ENCODE data around the gene SYNPO.

The SYNPO gene

DNA sequence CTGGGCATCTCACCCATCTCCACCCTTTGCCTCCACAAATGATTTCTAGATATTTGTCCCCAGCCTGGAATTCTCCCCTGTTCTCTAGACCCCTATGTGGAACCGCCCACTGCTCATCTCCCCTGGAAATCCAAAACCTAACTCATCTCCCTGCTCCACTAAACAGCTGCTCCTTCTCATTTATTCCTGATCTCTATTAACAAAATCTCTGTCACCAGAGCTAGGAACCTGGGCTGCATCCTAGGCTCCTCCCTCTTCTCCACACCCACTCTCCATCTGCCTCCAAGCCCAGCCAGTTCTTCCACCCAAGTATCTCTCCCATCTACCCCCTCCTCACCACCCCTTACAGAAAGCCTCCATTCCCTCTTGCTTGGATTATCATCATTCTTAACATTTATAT lies 24.0 kb upstream of the SYNPO start:
- no peak for DNase-seq (ENCODE audit: extremely low spot score)
- ChIA-PET CTCF (interaction anchor here (1.4 kb wide), 1 partner anchor 10 kb away, joined by 5 read pairs; no protein-coding TSS in a partner anchor), POLR2A (no interaction called here)
- TF ChIP-seq, protein P1, sequence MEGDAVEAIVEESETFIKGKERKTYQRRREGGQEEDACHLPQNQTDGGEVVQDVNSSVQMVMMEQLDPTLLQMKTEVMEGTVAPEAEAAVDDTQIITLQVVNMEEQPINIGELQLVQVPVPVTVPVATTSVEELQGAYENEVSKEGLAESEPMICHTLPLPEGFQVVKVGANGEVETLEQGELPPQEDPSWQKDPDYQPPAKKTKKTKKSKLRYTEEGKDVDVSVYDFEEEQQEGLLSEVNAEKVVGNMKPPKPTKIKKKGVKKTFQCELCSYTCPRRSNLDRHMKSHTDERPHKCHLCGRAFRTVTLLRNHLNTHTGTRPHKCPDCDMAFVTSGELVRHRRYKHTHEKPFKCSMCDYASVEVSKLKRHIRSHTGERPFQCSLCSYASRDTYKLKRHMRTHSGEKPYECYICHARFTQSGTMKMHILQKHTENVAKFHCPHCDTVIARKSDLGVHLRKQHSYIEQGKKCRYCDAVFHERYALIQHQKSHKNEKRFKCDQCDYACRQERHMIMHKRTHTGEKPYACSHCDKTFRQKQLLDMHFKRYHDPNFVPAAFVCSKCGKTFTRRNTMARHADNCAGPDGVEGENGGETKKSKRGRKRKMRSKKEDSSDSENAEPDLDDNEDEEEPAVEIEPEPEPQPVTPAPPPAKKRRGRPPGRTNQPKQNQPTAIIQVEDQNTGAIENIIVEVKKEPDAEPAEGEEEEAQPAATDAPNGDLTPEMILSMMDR (IDR thresholded peaks at IDR 0.05; ENCODE audit: control extremely low read depth, extremely low read depth, low read depth, missing control alignments): no peak

DNA sequence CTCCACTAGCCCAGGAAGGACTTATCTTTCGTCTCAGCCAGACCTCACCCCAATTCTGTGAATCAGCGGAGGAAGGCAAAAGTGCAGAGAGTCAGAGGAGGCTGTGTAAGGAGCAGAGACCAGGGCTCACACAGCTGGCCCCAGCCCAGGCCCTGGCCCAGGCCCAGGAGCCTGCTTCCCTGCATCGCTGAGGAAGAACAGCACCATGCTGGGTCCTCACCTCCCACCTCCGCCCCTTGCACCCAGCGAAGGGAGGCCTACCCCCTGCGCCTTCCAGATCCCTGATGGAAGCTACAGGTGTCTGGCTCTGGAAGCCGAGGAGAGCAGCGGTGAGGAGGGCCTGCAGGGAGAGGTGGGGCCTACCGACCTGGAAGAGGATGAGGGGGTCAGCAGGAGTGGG lies 22.3 kb upstream of the SYNPO start:
- POLR2A ChIA-PET: no interaction called here
- CTCF ChIA-PET: interaction anchor here (0.7 to 0.8 kb wide), 2 partner anchors 38 to 73 kb away, joined by 3 read pairs; no protein-coding TSS in a partner anchor
- DNase-seq (ENCODE audit: extremely low spot score): no peak
- TF ChIP-seq, protein P1 (IDR thresholded peaks at IDR 0.05; ENCODE audit: control extremely low read depth, extremely low read depth, low read depth, missing control alignments): no peak

DNA sequence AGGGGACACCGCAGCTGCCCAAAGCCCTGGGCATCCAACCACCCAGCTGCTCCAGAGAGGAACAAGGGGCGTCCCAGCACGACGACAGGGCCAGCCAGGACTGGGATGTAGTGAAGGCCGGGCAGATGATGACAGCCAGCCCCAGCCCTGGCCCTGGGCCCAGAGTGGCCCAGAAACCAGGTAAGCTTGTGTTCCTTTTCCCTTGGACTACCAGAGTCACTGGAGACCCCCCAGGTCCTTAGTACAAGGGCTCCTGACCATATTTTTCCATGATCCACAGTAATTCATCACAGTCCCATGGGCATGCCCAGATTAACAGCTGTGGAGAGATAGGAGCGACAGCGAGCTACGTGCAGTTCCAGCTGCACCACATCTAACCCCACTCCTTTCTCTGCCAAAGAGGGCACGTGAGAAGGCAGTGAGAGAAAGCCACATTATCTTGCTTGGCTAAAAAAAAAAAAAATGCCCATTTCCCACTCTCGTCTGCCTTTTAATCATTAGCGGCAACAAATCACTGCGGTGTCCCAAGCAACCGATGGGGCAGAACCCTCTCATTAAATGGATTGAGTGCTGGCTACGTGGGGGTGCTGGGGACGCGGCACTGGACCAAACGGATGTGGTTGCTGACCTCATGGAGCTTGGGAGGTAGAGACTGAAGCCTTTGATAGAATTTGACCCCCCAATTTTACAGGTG lies 21.7 kb upstream of the SYNPO start:
- ChIA-PET POLR2A (no interaction called here), CTCF (interaction anchor here (0.8 to 1.7 kb wide), 3 partner anchors 13 to 57 kb away, joined by 3 to 5 read pairs (median 3); no protein-coding TSS in a partner anchor)
- TF ChIP-seq, protein P1 (IDR thresholded peaks at IDR 0.05; ENCODE audit: control extremely low read depth, extremely low read depth, low read depth, missing control alignments): no peak
- DNase-seq (ENCODE audit: extremely low spot score): no peak

DNA sequence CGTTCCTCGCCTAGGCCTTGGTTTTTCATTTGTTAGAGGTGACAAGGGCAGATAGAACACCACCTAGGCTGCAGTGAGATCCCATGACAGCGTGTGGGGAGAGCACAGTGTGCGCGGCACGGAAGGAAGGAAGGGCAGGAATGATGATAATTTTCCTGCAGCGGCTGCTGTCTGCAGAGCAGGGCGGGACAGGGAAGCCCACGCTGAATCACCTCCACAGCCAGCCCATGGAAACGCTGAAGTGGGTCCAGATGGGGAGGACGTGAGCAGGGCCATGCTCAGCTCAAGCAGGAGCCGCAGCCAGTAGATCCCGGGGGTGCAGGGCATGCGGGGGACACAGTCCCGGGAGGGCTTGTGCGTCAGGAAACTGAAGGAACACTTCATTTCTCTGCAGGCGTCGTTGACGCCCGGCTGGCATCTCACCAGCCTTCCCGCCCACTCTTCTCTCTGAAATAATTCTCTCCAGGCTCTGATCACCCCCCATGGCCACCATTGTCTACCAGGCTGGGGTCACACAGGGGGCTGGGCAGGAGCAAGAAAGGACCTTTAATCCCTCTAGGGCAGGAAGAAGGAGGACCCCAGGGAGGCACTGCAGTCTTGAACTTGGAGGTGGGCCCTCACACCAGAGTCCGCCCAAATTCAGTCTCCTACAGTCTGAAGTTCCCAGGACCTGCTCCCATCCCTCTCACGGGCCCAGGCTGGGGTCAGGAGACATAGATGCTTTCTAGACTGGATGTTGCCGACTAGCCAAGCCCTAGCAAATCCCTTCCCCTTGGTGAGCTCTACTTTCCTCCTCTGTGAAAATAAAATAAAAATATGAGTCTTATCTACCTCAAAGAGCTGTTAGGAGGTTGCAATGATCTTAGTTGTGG lies 20.9 kb upstream of the SYNPO start:
- CTCF ChIA-PET: interaction anchor here (0.8 to 1.7 kb wide), 4 partner anchors 13 to 75 kb away, joined by 3 to 5 read pairs (median 4); no protein-coding TSS in a partner anchor
- TF ChIP-seq, protein P1 (IDR thresholded peaks at IDR 0.05; ENCODE audit: control extremely low read depth, extremely low read depth, low read depth, missing control alignments): no peak
- DNase-seq (ENCODE audit: extremely low spot score): no peak
- POLR2A ChIA-PET: no interaction called here

DNA sequence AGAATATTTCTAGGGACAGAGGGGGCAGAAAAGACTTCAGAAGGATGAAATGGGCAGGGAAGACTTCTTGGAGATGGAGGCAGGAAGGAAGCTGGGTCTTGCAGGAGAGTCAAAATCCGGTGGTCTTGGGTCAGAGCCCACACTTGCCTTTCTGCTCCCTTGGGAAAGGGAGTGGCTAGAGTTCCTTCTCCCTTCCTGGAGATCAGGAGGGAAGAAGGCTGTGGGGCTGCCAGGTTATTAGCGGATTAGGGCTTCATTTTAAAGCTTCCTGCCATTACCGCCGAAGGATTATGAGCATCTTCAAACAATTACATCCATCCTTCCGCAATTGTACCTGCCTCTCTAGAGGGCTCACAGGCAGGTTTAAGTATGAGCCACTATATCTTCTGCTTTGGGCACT lies 19.2 kb upstream of the SYNPO start:
- POLR2A ChIA-PET: interaction anchor here (0.5 kb wide), 1 partner anchor 593 kb away, joined by 5 read pairs; no protein-coding TSS in a partner anchor

DNA sequence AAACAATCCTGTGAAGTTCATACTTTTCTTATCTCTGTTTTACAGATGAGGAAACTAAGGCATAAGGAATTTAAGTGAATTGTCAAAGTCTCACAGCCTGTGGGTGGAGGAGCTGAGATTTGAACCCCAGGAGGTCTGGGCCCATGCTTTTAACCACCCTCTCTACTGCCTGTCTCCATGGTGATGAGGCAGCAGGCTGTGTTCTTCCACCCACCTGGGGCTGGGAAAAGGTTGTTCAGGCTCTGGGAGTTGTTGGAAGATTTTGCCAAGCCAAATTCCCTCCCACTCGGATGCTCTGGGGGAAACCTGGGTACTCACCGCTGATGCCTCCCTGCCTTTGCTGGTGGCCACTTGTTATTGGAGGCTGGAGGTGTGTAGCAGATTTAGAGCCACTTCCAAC lies 18.3 kb upstream of the SYNPO start:
- TF ChIP-seq, protein P1 (IDR thresholded peaks at IDR 0.05; ENCODE audit: control extremely low read depth, extremely low read depth, low read depth, missing control alignments): no peak
- no peak for DNase-seq (ENCODE audit: extremely low spot score)
- CTCF ChIA-PET: interaction anchor here (1.4 to 2.1 kb wide), 2 partner anchors 17 to 172 kb away, joined by 3 to 5 read pairs; partner anchors contain the start of gene RPS14
- POLR2A ChIA-PET: no interaction called here

More for the DNA sequence above, 19.2 kb upstream of the SYNPO start:
- TF ChIP-seq, protein P1 (IDR thresholded peaks at IDR 0.05; ENCODE audit: control extremely low read depth, extremely low read depth, low read depth, missing control alignments): no peak
- no peak for DNase-seq (ENCODE audit: extremely low spot score)
- CTCF ChIA-PET: interaction anchor here (0.8 to 2.1 kb wide), 4 partner anchors 16 to 172 kb away, joined by 3 to 5 read pairs (median 4); partner anchors contain the start of gene RPS14

Measured in GM10248 (cell line).